ENCODE measurements around the gene AACS.

GRCh38 chr12:125172231-125172850 lies 107.1 kb downstream of the AACS start:
- TF ChIP-seq SUZ12 (IDR thresholded peaks at IDR 0.05; ENCODE audit: extremely low read depth, insufficient read depth, insufficient read length) (no peak), ZNF274 (IDR thresholded peaks at IDR 0.05; ENCODE audit: low read depth, low read length) (no peak)

Measured in NT2/D1 (cell line).